ENCODE measurements around the gene TCF23. TPM values are rescaled to one million over a fixed set of nuclear protein-coding genes. Genes with fewer than 3 reads are reported as not detected.

The TCF23 gene
- total RNA-seq, 1 donor from 2014 or later = 0.08 TPM

GRCh38 chr2:27160191-27160590 lies 11.4 kb downstream of the TCF23 start:
- Histone ChIP-seq H3K9me3 (replicated peaks) (no peaks in the 10 kb centered on the region), H3K27ac (replicated peaks) (no peak overlapping the region), H3K4me3 (no peak overlapping the region), H3K27me3 (ENCODE audit: low read depth) (no peaks in the 10 kb centered on the region), H3K36me3 (no peaks in the 10 kb centered on the region), H3K4me1 (no peaks in the 10 kb centered on the region)
- intact Hi-C loops (cut with micrococcal nuclease) = no loop called here
- TF ChIP-seq CTCF (IDR thresholded peaks at IDR 0.05; ENCODE audit: borderline replicate concordance) = no peak
- DNase-seq = no peak

- Histone ChIP-seq H3K4me1 (no peaks in the 10 kb centered on the region), H3K4me3 (no peak overlapping the region), H3K27me3 (ENCODE audit: low read depth) (no peaks in the 10 kb centered on the region), H3K9me3 (replicated peaks) (no peaks in the 10 kb centered on the region), H3K27ac (replicated peaks) (no peak overlapping the region), H3K36me3 (no peaks in the 10 kb centered on the region)
- DNase-seq = no peak
- no peak for TF ChIP-seq CTCF (IDR thresholded peaks at IDR 0.05; ENCODE audit: borderline replicate concordance)
- intact Hi-C loops (cut with micrococcal nuclease) = no loop called here
Measured at GRCh38 chr2:27162151-27163121, 13.6 kb downstream of the TCF23 start.

- Histone ChIP-seq H3K36me3 (no peaks in the 10 kb centered on the region), H3K27ac (replicated peaks) (no peak overlapping the region), H3K27me3 (ENCODE audit: low read depth) (peaks cover 10% of the 10 kb centered on the region), H3K4me3 (no peak overlapping the region), H3K9me3 (replicated peaks) (no peaks in the 10 kb centered on the region), H3K4me1 (peaks cover 3% of the 10 kb centered on the region)
- DNase-seq = no peak
- intact Hi-C loops (cut with micrococcal nuclease) = no loop called here
- TF ChIP-seq CTCF (IDR thresholded peaks at IDR 0.05; ENCODE audit: borderline replicate concordance) = no peak
Measured at GRCh38 chr2:27164960-27165763, 16.4 kb downstream of the TCF23 start.

- intact Hi-C loops (cut with micrococcal nuclease) = no loop called here
- no peaks in the 10 kb centered on the region for H3K36me3 ChIP-seq
- H3K27ac ChIP-seq (replicated peaks) = no peak overlapping the region
- H3K27me3 ChIP-seq (ENCODE audit: low read depth) = peaks cover 25% of the 10 kb centered on the region
- H3K4me3 ChIP-seq = no peak overlapping the region
- peaks cover 5% of the 10 kb centered on the region for H3K4me1 ChIP-seq
- no peaks in the 10 kb centered on the region for H3K9me3 ChIP-seq (replicated peaks)
- TF ChIP-seq CTCF (IDR thresholded peaks at IDR 0.05; ENCODE audit: borderline replicate concordance) = no peak
- DNase-seq = no peak
Measured at GRCh38 chr2:27170581-27171337, 22.0 kb downstream of the TCF23 start.

GRCh38 chr2:27171351-27171848 lies 22.6 kb downstream of the TCF23 start:
- Histone ChIP-seq H3K4me3 (no peak overlapping the region), H3K9me3 (replicated peaks) (no peaks in the 10 kb centered on the region), H3K4me1 (peaks cover 5% of the 10 kb centered on the region), H3K27me3 (ENCODE audit: low read depth) (peaks cover 30% of the 10 kb centered on the region), H3K27ac (replicated peaks) (no peak overlapping the region), H3K36me3 (no peaks in the 10 kb centered on the region)
- TF ChIP-seq CTCF (IDR thresholded peaks at IDR 0.05; ENCODE audit: borderline replicate concordance) = no peak
- no peak for DNase-seq
- intact Hi-C loops (cut with micrococcal nuclease) = no loop called here

Measured in left ventricle myocardium inferior (tissue), 1 donor.